Gastrocnemius medialis (tissue), 4 donors: ENCODE measurements around the gene SPTLC3. TPM values are rescaled to one million over a fixed set of nuclear protein-coding genes. Genes with fewer than 3 reads are reported as not detected.

Source experiments
- ATAC-seq, 2 donors: fragments of 150-250 bp; one replicate each; pipeline ENCODE4 v1.9.1; 2016
- DNase-seq, 2 donors: peaks; one replicate each; pipeline ENCODE4 v3.0.0-alpha.2; 2019
- H3K27ac ChIP-seq, 4 donors: fragments of 200-600 bp; sonication (generic); 1 replicate in 1 of 4; 2 replicates in 3 of 4; pipeline ENCODE4 v1.5.1; 2016 to 2018; ENCODE audit warnings: mild to moderate bottlenecking in 2 of 4, moderate library complexity in 1 of 4
- H3K27me3 ChIP-seq, 3 donors: fragments of 200-600 bp; sonication (generic) in 2 of 3; 1 replicate in 1 of 3; 2 replicates in 2 of 3; pipeline versions ENCODE4 v1.5.1 to v1.6.0; 2016 to 2019; ENCODE audit warnings: mild to moderate bottlenecking in 1 of 3, moderate library complexity in 1 of 3
- H3K36me3 ChIP-seq, 2 donors: fragments of 200-600 bp; sonication (generic) in 1 of 2; one replicate each; pipeline ENCODE4 v1.5.1; 2017 to 2018
- H3K4me1 ChIP-seq, 2 donors: fragments of 200-600 bp; sonication (generic) in 1 of 2; one replicate each; pipeline ENCODE4 v1.5.1; 2016 to 2017; ENCODE audit warnings: mild to moderate bottlenecking in 2 of 2
- H3K4me3 ChIP-seq, 4 donors: fragments of 200-600 bp; sonication (generic) in 3 of 4; 1 replicate in 1 of 4; 2 replicates in 3 of 4; pipeline ENCODE4 v1.5.1; 2016 to 2019; ENCODE audit warnings: mild to moderate bottlenecking in 2 of 4
- H3K9me3 ChIP-seq, 3 donors: fragments of 200-600 bp; sonication (generic) in 2 of 3; 1 replicate in 1 of 3; 2 replicates in 2 of 3; pipeline ENCODE4 v1.5.1; 2016 to 2019
- POLR2A ChIP-seq, 2 donors: fragments of 450-650 bp; IDR thresholded peaks; one replicate each; pipeline ENCODE4 v1.6.1; 2017; ENCODE audit warnings: antibody characterized with exemption in 2 of 2, mild to moderate bottlenecking in 2 of 2, moderate library complexity in 2 of 2
- in situ Hi-C, 4 donors: fragments of 200-750 bp; cut with MboI; loops; one replicate each; pipeline versions ENCODE4 v1.15.0 to v1.8.0; 2017; ENCODE audit warnings: low sequenced_read_pairs in 4 of 4
- intact Hi-C: fragments of 100-400 bp; cut with DNase I; formaldehyde crosslinking; loops from one replicate; pipeline ENCODE4 v1.15.1; 2023; ENCODE audit warnings: low total_unique reads
- total RNA-seq, 4 donors: library from RNA; depleted of rRNA; stranded (reverse); fragments of >200 nt; gene quantifications; one replicate each; pipeline versions ENCODE4 v1.1.0 to v1.2.3, GENCODE V29; 2016
- TF ChIP-seq, protein P1 (sequence below), 5 experiments: fragments of 450-650 bp in 3 of 5; fragments of 200-600 bp in 2 of 5; sonication (generic) in 2 of 5; IDR thresholded peaks in 4 of 5; conservative IDR thresholded peaks in 1 of 5; 1 replicate in 4 of 5; 2 replicates in 1 of 5; pipeline ENCODE4 v1.5.1; 2016 to 2019; ENCODE audit warnings: antibody characterized with exemption in 5 of 5, mild to moderate bottlenecking in 3 of 5, moderate library complexity in 3 of 5

Gene SPTLC3
- total RNA-seq, 4 donors from 2014 or later = 0.46 to 2.4 (median 1.2) TPM

DNA sequence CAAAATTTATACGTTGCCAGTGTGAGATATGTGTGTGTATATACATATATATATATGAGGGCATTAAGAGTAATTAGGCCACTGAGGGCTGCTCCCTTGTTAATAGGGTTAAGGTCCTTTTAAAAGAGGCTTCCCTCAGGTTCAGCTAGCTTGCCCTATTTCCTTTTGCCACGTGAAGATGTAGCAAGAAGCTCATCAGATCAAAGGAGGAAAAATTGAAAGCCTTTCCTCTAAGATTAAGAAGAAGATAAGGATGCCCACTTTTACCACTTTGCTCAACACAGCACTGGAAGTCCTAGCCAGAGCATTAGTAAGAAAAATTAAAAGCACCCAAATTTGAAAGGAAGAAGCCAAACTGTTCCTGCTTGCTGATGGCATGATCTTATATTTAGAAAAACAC lies 179.1 kb downstream of the SPTLC3 start:
- DNase-seq (no peak), ATAC-seq (no peak)
- Histone ChIP-seq H3K4me1 (no peaks in the 10 kb centered on the region), H3K27ac (no peak overlapping the region), H3K4me3 (no peak overlapping the region), H3K36me3 (no peaks in the 10 kb centered on the region), H3K27me3 (no peaks in the 10 kb centered on the region), H3K9me3 (no peaks in the 10 kb centered on the region)
- in situ Hi-C loops = no loop called here
- no peak for TF ChIP-seq POLR2A (IDR thresholded peaks at IDR 0.05)
- TF ChIP-seq, protein P1, sequence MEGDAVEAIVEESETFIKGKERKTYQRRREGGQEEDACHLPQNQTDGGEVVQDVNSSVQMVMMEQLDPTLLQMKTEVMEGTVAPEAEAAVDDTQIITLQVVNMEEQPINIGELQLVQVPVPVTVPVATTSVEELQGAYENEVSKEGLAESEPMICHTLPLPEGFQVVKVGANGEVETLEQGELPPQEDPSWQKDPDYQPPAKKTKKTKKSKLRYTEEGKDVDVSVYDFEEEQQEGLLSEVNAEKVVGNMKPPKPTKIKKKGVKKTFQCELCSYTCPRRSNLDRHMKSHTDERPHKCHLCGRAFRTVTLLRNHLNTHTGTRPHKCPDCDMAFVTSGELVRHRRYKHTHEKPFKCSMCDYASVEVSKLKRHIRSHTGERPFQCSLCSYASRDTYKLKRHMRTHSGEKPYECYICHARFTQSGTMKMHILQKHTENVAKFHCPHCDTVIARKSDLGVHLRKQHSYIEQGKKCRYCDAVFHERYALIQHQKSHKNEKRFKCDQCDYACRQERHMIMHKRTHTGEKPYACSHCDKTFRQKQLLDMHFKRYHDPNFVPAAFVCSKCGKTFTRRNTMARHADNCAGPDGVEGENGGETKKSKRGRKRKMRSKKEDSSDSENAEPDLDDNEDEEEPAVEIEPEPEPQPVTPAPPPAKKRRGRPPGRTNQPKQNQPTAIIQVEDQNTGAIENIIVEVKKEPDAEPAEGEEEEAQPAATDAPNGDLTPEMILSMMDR (IDR thresholded peaks at IDR 0.05 in 4 of 5, conservative IDR thresholded peaks at IDR 0.05 in 1 of 5) = no peak
- intact Hi-C loops = no loop called here

- TF ChIP-seq POLR2A (IDR thresholded peaks at IDR 0.05) = no peak
- TF ChIP-seq, protein P1 (IDR thresholded peaks at IDR 0.05 in 4 of 5, conservative IDR thresholded peaks at IDR 0.05 in 1 of 5) = no peak
- H3K9me3 ChIP-seq = no peaks in the 10 kb centered on the region
- DNase-seq (no peak), ATAC-seq (no peak)
- no peak overlapping the region for H3K27ac ChIP-seq
- no peaks in the 10 kb centered on the region for H3K27me3 ChIP-seq
- H3K36me3 ChIP-seq = no peaks in the 10 kb centered on the region
- no peak overlapping the region for H3K4me3 ChIP-seq
- no peaks in the 10 kb centered on the region for H3K4me1 ChIP-seq
- in situ Hi-C loops = no loop called here
- intact Hi-C loops = no loop called here
Measured at GRCh38 chr20:13199279-13199678, 190.5 kb downstream of the SPTLC3 start.

DNA sequence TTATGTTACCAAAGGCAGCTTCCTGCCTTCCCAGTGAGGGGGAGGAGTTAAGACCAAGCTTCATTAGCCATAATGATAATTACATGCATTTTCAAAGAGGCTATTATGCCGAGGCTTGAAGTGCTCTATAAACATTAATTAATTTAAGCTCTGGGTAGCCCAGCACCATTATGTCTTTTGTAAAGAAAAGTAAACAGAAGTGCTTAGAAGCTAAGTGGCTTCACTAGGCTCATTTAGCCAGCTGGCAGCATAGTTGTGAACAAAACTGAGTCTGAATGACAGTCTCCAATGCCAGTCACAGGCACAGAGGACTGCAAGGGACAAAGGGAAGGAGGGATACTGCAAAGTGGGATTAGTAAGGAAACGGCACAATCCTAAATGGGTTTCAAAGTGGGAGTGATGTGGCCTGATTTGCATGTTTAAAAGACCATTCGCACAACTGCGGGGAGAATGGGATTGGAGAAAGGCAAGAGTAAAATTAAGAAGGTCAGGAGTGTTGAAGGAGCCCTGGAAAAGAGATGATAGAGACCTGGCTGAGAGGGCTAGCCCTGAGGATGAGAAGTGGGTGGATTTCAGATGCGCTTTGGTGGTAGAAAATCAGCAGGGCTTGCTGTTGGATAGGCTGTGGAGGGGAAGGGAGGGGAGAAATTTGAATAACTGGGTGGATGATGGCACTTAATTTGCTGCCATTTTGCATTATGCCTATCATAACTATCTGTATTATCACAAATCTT lies 192.2 kb downstream of the SPTLC3 start:
- DNase-seq (no peak), ATAC-seq (no peak)
- intact Hi-C loops = no loop called here
- TF ChIP-seq, protein P1 (IDR thresholded peaks at IDR 0.05 in 4 of 5, conservative IDR thresholded peaks at IDR 0.05 in 1 of 5) = no peak
- TF ChIP-seq POLR2A (IDR thresholded peaks at IDR 0.05) = no peak
- no peaks in the 10 kb centered on the region for H3K36me3 ChIP-seq
- no peak overlapping the region for H3K4me3 ChIP-seq
- in situ Hi-C loops = no loop called here
- H3K27ac ChIP-seq = no peak overlapping the region
- no peaks in the 10 kb centered on the region for H3K9me3 ChIP-seq
- H3K27me3 ChIP-seq = no peaks in the 10 kb centered on the region
- H3K4me1 ChIP-seq = no peaks in the 10 kb centered on the region

DNA sequence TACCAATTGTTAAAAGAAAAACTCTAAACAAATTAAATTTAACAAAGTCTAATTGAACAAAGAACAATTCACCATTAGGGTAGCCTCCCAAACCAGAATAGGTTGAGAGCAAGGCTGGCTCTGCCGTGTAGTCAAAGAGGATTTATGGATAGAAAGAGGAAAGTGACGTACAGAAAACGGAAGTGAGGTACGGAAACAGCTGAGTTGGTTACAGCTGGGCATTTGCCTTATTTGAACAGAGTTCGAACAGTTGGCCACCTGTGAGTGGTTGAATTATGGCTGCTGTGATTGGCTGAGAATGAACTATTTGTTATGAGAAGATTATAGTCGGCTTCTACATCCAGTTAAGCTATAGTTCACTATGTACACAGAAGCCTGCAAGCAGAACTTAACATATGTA lies 193.8 kb downstream of the SPTLC3 start:
- Histone ChIP-seq H3K36me3 (no peaks in the 10 kb centered on the region), H3K9me3 (no peaks in the 10 kb centered on the region), H3K4me1 (no peaks in the 10 kb centered on the region), H3K27ac (no peak overlapping the region), H3K4me3 (no peak overlapping the region), H3K27me3 (no peaks in the 10 kb centered on the region)
- in situ Hi-C loops (no loop called here), intact Hi-C loops (no loop called here)
- ATAC-seq (no peak), DNase-seq (no peak)
- TF ChIP-seq POLR2A (IDR thresholded peaks at IDR 0.05) = no peak
- TF ChIP-seq, protein P1 (IDR thresholded peaks at IDR 0.05 in 4 of 5, conservative IDR thresholded peaks at IDR 0.05 in 1 of 5) = no peak

- H3K9me3 ChIP-seq = no peaks in the 10 kb centered on the region
- in situ Hi-C loops (no loop called here), intact Hi-C loops (no loop called here)
- H3K27me3 ChIP-seq = no peaks in the 10 kb centered on the region
- H3K4me3 ChIP-seq = no peak overlapping the region
- ATAC-seq (no peak), DNase-seq (no peak)
- no peaks in the 10 kb centered on the region for H3K4me1 ChIP-seq
- no peaks in the 10 kb centered on the region for H3K36me3 ChIP-seq
- H3K27ac ChIP-seq = no peak overlapping the region
- no peak for TF ChIP-seq POLR2A (IDR thresholded peaks at IDR 0.05)
- TF ChIP-seq, protein P1 (IDR thresholded peaks at IDR 0.05 in 4 of 5, conservative IDR thresholded peaks at IDR 0.05 in 1 of 5) = no peak
Measured at GRCh38 chr20:13205425-13205824, 196.7 kb downstream of the SPTLC3 start.
